GM19240 (cell line): Measurements from ENCODE around the gene FAM151B.
"Not testable (repeated sequence)": the region's sequence is repeated elsewhere in the genome, so short reads cannot be mapped to it uniquely, and the experiment has no call there.

Experiments
- DNase-seq: peaks from one replicate; pipeline ENCODE4 v3.0.0; 2011; ENCODE audit warnings: low spot score; ENCODE audit not compliant: insufficient read length

The FAM151B gene

DNA sequence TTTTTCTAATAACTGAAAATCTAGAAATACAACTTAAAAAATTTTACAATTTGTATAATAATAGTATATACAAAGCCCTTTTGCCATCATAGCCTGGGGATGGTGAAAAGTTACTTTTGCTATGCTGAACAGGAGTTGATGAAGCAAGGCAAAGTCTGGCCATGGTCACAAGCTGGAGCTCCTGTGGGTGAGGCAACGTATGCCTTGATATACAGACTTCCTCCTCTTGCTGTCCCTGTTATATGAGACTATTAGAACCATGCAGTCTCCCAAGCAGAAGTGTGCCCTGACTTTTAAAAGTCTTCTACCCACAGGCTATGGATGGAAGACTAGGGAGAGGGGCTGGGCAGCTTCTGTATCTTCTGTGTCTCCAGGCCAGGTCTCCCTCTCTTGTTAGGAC is 15.7 kb downstream of the FAM151B start:
- no peak for DNase-seq

DNA sequence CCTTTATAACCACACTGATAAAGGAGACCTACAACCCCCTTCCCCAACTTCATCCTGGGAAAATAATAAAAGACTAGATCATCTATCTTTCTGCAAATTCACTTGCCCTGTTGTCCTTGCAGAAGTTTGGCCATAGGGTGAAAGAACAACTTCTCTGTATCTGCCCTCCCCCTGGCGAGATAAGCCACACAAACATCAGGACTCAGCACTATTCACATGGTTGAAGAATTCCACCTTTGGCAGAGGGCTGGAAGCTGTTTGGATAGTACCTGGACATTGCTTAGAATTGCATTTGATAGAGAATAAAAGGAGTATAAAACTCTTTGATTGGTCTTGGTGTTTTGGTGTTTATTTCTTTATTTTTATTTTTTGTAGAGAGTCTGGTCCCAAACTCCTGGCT is 16.9 kb downstream of the FAM151B start:
- no peak for DNase-seq

DNA sequence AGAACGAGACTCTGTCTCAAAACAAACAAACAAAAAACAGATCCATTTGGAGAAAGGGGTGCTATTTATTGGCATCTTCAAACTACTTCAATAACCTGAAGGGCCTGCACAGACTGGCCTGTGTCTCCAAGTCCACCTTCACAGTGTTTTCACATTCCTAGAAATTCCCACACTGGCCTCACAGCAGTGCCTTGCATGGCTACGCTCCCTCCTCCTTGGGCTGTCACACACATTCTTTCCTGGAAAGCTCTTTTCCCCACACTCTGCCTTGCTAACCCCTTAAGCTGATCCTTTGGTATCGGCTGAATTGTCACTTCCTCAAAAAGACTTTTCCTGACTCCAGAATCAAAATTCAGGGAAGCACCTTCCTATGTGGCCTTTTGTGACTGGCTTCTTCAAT is 19.8 kb downstream of the FAM151B start:
- DNase-seq, result no peak

DNA sequence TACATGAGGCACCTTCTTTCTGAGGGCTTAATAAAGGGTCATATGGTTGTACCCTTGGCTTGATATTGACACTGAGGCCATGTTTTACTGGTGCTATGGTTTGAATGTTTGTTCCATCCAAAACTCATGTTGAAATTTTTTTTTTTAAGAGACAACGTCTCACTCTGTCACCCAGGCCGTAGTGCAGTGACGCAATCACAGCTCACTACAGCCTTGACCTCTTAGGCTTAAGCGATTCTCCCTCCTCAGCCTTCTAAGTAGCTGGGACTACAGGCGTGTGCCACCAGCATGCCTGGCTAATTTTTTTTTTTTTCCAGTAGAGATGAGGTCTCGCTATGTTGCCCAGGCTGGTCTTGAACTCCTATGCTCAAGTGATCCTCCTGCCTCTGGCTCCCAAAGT is 20.9 kb downstream of the FAM151B start:
- no peak for DNase-seq

DNA sequence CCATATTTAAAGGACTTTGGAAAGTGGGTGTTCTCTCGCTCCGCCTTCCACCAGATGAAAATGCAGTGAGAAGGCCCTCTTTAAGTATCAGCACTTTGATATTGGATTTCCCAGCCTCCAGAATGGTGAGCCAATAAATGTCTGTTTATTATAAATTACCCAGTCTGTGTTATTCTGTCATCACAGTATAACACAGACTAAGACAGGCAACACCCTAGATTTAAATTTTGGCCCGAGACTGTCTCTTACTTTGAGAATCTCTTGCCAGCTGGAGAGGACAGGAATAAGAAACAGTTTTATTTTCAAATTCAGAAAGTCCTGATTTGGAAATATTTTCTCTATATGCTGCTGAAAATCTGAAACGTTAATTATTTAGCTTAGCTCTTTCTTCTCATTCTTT is 21.5 kb downstream of the FAM151B start:
- DNase-seq, result no peak

DNA sequence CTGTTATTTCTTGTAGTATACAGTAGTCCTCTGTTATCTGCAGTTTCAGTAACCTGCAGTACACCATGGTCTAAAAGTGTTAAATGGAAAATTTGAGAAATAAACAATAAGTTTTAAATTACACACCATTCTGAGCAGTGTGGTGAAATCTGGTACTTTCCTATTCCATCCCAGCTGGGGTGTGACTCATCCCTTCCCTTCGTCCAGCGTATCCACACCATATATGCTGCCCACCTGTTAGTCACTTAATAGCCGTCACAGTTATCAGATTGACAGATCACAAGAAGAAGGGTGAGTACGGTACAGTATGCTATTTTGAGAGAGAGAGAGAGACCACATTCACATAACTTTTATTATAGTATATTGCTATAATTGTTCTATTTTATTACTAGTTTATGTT is 28.9 kb downstream of the FAM151B start:
- no peak for DNase-seq

DNA sequence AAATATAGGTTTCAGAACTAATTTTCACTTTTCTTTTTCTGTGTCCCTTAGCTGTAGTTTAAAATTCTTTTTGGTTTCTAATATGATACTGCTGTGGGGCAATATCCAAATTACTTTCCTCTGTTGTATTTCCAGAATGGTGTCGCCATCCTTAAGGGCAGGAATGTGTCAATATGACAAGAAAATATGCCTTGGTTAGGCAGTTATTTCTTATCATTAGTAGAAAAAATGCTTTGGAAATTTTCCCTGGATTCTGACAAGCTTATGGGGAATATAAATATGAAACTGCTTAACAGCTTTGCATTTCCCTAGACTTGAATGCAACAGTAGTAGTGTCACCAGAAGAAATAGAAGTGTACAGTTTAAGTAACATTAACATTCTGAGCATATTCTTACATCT is 52.8 kb downstream of the FAM151B start:
- no peak for DNase-seq

DNA sequence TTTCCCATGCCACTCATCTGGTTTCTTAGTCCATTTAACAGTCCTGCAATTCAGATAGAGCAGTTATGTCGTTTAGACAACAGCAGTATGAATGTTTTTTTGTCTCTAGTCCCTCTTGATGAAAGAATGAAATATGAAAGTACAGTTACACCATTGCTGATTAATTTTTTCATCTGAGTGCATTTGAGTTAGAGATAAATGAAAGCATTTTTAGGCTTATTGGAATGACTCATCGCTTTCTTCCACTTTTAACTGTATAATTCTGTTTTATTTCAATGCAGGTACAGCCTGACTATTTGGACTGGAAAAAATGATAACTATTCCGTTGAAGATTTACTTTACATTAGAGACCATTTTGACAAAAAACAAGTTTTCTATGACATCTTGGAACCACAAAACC is 53.5 kb downstream of the FAM151B start:
- DNase-seq, result no peak

DNA sequence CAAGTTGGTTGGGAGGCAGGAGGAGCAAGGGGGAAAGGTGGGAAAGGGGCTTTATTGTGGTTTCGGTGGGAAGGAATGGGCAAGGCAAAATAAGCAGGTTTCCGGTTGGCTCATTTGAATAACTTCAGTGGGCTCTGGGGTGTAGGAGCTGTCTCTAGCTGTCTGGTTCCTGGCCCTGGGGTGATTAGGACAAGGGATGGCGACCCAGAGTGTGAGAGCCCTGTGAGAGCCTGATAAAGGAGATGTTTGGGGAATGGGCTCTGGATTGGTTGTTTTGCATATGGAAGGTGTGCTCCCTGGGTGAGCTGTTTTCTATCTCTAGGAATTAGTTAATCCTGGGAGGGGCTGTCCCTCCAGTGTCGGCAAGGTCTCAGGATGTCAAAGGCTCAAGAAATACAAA is 66.7 kb downstream of the FAM151B start:
- no peak for DNase-seq

DNA sequence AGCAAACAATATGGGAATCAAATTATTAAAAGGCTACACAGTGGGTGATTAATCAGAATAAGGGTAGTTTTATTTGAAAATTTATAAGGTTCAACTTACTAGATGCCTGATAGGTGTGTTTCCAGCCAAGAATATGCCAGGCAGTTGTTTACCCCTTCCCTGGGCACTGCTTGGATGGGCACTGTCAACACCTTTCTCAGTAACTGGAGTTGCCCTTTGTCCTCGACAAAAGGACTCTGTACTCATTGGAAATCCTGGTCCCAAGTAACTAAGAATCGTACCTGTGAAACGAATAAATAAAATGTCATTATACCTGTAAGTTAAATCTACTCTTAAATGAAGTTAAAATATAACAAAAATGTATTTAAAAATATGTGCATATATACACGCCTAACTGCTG is 67.2 kb downstream of the FAM151B start:
- DNase-seq, result no peak

DNA sequence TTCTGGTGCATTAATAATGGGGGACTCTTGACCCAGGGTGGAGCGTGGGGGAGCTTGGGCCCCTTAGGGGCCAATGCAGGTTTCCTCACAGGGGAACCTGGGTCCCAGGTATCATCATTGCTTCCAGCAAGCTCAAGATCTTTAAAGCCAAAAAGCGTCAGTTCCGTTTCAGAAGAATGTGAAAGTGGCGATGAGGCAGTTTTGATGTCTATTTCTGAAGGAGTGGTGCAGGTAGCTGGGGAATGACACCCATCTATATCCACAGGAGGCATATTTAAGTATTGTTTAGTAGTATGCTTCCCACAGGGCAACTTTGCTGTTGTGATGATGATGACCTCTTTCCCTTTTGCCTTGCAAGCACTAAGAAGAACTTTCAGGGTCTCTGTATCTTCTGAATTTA is 71.3 kb downstream of the FAM151B start:
- DNase-seq, result no peak

DNA sequence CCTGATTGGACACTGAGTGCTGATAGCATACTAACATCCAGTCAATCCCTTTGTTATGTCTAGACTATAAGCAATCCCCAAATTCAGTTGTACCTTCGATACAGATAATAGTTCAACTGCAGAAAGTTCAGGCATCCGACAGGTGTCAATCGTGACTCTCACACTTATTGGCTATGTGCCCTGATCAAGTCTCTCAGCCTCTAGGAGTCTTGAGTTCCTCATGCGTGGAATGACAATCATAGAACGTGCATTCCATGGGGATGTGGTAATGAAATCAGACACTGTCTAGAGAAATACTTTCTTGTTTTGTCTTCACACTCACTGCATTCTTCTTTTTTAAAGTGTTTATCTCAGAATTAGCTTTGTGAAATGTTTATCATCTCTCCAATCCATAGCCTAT is 77.4 kb downstream of the FAM151B start:
- no peak for DNase-seq

DNA sequence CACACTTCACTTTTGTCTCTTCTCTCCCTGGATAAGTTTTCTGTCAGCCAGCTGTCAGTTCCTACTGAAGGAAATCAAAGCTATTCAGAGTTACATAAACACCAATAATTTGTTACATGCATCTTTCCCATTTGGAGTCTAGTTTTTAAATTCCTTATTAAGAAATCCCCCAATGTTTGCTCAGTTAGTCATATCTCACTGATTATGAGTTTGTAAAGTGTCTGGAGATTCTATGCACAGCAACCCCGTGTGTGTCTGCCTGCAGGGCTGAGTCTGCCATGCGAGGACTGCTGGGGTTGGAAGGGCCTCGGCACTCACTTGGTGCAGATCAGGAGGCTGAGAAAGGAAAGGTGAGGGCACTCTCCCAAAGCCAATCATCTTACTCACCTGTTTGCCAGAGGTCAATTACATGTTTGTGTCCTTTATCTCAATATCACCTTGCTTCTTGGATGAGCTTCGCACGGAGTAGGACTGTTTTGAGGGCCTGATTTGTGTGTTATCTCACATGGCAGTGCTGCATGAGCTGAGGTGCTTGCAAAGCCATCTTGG is 78.9 kb downstream of the FAM151B start:
- DNase-seq, result no peak

DNA sequence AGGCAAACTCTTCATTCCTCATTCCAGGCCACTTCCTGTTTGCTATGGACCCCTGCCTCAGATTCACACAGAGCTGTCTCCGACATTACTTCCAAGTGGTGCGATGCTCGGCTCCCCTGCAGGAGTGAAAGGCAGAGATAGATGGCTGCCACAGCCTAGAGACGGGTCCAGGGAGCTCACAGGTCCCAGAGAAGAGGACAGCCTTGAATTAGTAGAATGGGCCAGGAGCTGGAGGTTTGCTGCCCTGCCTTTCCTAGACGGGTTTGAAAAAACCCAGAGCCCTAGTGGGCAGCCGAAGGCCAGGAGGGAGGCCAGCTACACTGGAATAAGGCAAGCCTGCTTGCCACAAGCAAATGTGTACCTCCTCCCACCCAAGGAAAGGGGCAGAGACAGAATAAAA is 80.4 kb downstream of the FAM151B start:
- DNase-seq, result no peak

DNA sequence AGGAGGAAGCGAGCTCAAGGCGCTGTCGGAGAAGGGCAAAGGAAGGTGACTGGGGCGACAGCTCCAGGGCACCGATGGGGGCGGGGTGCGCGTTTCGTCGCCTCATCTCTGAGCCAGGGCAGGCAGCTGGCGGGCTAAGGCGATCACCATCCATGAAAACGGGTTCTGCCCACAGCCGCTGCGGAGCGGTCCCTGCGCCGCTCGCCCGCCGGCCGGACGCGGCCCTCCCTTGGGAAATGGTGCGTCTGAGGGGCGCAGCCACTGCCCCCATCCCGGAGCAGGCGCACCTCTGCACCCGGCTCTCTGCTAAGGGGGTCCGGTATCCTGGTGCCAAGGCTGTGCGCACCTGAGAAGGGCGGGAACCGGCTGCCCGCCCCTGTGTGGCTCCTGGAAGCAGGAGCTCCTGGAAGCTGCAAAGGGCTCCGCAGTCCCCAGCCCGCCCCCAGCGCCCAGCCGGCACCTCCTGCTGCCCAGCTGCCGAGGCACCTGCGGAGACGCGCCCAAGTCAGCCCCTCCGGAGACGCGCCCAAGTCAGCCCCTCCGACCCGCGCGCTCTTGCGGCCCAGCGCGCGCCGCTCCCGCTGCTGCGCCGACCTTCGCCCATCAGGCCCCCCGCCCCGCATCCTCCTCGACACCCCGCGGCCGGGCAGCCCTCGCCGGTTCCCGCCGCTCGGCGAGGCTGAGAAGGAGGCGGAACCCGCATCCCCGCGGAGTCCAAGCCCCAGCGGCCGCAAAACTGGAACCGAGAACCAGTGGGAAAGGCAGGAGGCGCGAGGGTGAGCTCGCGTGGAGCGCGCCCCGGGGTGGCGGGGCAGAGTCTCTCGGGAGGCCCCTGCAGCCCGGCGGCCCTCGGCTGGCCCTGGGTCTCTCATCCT is 81.4 kb downstream of the FAM151B start:
- no peak for DNase-seq

DNA sequence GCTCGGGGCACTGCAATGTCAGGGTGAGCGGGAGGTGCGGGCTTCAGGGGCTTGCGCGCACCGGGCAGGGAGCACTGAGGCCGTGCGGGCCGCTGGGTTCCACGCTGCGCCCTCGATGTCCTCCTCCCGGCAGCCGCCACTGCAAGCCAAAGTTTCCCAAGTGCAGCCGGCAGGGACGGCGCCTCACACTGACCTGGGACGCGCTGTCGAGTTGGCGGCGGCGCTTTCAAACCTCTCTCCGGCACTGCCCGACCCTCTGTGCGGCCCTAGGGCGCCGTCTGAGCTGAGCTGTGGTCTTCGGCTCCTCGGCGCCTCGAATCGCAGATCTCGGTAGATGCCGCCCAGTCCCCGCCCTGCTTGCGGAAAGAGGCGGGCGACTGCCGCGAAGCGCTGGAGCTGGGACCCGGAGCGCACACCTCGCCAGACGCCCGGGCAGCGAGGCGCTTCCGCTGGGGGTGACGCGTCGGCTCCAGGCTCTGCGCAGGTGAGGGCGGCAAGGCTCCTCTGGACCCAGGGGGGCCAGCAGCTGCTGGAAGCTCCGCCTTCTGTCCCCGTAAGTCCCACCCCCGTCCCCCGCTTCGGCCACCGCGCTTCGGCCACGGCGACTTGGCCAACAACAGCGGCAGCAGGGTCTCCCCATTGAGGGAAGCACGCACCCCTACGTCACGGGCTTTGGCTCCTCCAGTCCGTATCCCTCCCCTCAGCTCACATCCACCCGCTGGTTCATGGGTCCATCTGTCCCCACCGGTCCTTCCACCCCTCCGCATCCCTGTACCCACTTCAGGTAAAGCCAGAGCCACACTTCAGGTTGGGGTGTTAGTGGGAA is 82.3 kb downstream of the FAM151B start, which contains the start of gene ANKRD34B:
Gene ANKRD34B, minus strand, starts transcription at position 320 of the 826 bp plus-strand sequence. CDS start 10,261 bp downstream, outside the sequence.
- no peak for DNase-seq

DNA sequence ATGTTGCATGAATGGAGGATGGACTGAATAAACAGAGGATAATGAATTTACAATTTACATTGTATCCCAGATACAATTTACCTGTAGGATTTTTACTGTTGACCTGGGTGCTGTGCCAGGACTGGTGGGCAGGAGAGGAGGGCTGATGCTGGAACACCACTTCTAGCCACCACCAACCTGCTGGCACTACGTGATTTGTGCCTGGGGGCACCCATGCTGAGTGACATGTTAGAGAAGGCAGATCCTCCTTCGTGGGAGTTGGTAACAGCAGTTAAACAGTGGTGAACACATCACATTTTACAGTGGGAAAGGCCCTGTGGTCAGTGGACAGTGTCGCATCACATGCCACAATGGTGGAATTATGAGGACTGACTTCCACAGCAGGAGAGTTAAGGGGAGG is 85.2 kb downstream of the FAM151B start:
- no peak for DNase-seq

DNA sequence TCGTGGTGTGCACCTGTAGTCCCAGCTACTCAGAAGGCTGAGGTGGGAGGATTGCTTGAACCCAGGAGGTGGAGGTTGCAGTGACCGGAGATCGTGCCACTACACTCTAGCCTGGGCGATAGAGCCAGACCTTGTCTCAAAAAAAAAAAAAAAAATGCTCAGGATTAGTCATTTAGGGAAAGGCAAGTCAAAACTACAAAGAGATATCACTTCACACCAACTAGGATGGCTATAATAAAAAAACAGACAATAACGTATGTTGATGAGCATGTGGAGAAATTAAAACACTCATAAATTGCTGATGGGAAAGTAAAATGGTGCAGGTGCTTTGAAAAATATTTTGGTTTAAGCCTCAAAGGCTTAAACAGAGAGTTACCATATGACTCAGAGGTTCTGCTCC is 88.5 kb downstream of the FAM151B start:
- no peak for DNase-seq

DNA sequence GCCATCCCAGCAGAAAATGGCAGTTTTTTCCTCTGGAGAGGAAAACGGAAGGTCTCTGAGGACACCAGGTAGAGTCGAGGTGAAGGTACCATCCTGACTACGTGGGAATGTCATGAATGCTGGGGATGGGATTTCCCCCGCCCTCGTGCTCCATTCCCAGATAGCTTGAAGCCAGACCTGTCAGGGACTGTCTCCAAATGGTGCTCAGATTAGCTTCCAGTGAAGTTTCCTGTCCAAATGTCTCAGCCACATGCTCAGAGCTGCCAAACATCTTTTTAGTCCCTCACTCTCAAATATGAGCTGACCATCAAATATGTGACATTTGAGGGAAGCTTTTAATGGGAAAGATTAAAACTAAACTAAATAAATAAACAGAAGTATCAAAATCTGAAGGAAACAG is 89.8 kb downstream of the FAM151B start:
- no peak for DNase-seq

DNA sequence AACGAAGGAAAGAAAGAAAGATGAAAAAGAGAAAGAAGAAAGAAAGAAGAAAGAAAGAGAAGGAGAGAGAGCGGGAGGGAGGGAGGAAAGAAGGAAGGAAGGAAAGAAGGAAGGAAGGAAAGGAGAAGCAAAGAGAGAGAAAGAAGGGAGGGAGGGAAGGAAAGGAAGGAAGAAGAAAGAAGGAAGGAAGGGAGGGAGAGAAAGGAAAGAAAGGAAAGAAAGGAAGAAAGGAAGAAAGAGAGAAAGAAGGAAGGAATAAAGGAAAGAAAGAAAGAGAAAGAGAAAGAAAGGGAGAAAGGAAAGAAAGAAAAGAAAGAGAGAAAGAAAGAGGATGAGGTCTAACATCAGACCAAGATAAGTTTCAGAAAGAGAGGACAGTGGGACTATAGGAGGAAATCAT is 91.2 kb downstream of the FAM151B start:
- no peak for DNase-seq

DNA sequence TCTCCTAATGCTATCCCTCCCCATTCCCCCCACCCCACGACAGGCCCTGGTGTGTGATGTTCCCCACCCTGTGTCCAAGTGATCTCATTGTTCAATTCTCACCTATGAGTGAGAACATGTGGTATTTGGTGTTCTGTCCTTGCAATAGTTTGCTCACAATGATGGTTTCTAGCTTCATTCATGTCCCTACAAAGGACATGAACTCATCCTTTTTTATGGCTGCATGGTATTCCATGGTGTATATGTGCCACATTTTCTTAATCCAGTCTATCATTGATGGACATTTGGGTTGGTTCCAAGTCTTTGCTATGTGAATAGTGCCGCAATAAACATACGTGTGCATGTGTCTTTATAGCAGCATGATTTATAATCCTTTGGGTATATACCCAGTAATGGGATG is 92.4 kb downstream of the FAM151B start:
- not testable (repeated sequence) for DNase-seq

DNA sequence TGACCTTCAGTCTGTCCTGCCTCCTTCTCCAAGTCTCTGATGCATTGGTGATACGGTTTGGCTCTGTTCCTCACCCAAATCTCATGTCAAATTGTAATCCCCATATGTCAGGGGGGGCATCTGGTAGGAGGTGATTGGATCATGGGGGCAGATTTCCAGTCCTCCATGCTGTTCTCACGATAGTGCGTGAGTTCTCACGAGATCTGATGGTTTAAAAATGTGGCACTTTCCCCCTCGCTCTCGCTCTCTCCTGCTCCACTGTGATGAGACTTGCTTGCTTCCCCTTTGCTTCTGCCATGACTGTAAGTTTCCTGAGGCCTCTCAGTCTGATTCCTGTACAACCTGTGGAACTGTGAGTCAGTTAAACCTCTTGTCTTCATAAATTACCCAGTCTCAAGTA is 96.9 kb downstream of the FAM151B start:
- DNase-seq, result no peak
